HCT116 (cell line): Measurements from ENCODE around the gene XPNPEP1. TPM values are rescaled to one million over a fixed set of nuclear protein-coding genes. Genes with fewer than 3 reads are reported as not detected.

Source experiments
- ATAC-seq: fragments of 200-7000 bp; cut with Tn5 transposase; 2 replicates; pipeline ENCODE4 v1.9.1; 2020; ENCODE audit warnings: mild to moderate bottlenecking, moderate library complexity
- BruUV-seq: library from RNA; stranded (reverse); fragments of 400-500 nt; replicated peaks from 2 replicates; lab custom pipeline; 2021; lab: Mats Ljungman, UMichigan
- CTCF ChIA-PET: fragments of 300-600 bp; sonication (Branson Sonifier 250); formaldehyde crosslinking; loops from one replicate; lab custom pipeline; 2021; ENCODE audit warnings: antibody characterized with exemption; lab: Charles Lee
- POLR2A ChIA-PET: fragments of 300-600, 350-600 bp; sonication (Branson Sonifier 250); formaldehyde crosslinking; loops from one replicate; lab custom pipeline; 2021; ENCODE audit warnings: antibody characterized with exemption; lab: Charles Lee
- RAD21 ChIA-PET, 2 experiments: fragments of 300-600 bp; sonication (Branson Sonifier 250); formaldehyde crosslinking; loops; one replicate each; lab custom pipeline; 2023; ENCODE audit warnings: low total read pairs in 2 of 2; ENCODE audit not compliant: uncharacterized antibody in 2 of 2, unreplicated experiment in 2 of 2, low non-redundant PET in 1 of 2; lab: Charles Lee
- DNase-seq: peaks from one replicate; pipeline ENCODE4 v3.0.0-alpha.2; 2010; ENCODE audit warnings: low read depth, low spot score
- H2AFZ ChIP-seq: fragments of 200-600 bp; shearing (Covaris generic), sonication (generic); 2 replicates; pipeline ENCODE4 v1.6.1; 2017; ENCODE audit warnings: low read depth, mixed run types, mixed read lengths, antibody characterized with exemption, low read length; ENCODE audit not compliant: poor library complexity, severe bottlenecking
- H3K27ac ChIP-seq: 2 replicates; pipeline ENCODE4 v1.5.1; 2012; ENCODE audit warnings: low read depth, low read length
- H3K27me3 ChIP-seq: fragments of 200-600 bp; sonication (generic); 2 replicates; pipeline ENCODE4 v1.6.1; 2016; ENCODE audit warnings: mixed run types, low read length, mixed read lengths; ENCODE audit not compliant: insufficient read depth
- H3K36me3 ChIP-seq, 2 experiments: fragments of 200-500 bp in 1 of 2; fragments of 200-600 bp in 1 of 2; sonication (Bioruptor generic) in 1 of 2; sonication (generic) in 1 of 2; 2 replicates each; pipeline versions ENCODE4 v1.5.1 to v1.6.1; 2014 to 2016; ENCODE audit warnings: low read length in 2 of 2, inconsistent platforms in 1 of 2, mixed read lengths in 1 of 2, mixed run types in 1 of 2; ENCODE audit not compliant: insufficient read depth in 2 of 2, control insufficient read depth in 1 of 2
- H3K4me1 ChIP-seq, 2 experiments: fragments of 200-600 bp in 1 of 2; sonication (generic) in 1 of 2; 2 replicates each; pipeline versions ENCODE4 v1.5.1 to v1.6.1; 2012 to 2017; ENCODE audit warnings: low read length in 2 of 2, inconsistent platforms in 1 of 2, mild to moderate bottlenecking in 1 of 2, mixed read lengths in 1 of 2, mixed run types in 1 of 2, moderate library complexity in 1 of 2; ENCODE audit not compliant: insufficient read depth in 2 of 2, control insufficient read depth in 1 of 2
- H3K4me2 ChIP-seq: fragments of 200-600 bp; sonication (generic); 2 replicates; pipeline ENCODE4 v1.6.1; 2017; ENCODE audit warnings: mixed run types, low read length, mixed read lengths
- H3K4me3 ChIP-seq, 2 experiments: fragments of 200-600 bp in 1 of 2; sonication (generic) in 1 of 2; replicated peaks in 1 of 2; 2 replicates each; pipeline ENCODE4 v1.5.1; 2011 to 2016; ENCODE audit warnings: low read length in 2 of 2, control low read depth in 1 of 2, low read depth in 1 of 2, mild to moderate bottlenecking in 1 of 2, mixed read lengths in 1 of 2, mixed run types in 1 of 2
- H3K79me2 ChIP-seq: fragments of 200-600 bp; sonication (generic); 2 replicates; pipeline ENCODE4 v1.6.1; 2017; ENCODE audit warnings: mild to moderate bottlenecking, mixed run types, low read length, moderate library complexity, mixed read lengths; ENCODE audit not compliant: insufficient read depth
- H3K9ac ChIP-seq: fragments of 200-600 bp; sonication (generic); 2 replicates; pipeline ENCODE4 v1.6.1; 2016; ENCODE audit warnings: low read length, mixed read lengths
- H3K9me2 ChIP-seq: fragments of 200-600 bp; sonication (generic), shearing (Covaris generic); 2 replicates; pipeline ENCODE4 v1.6.1; 2017; ENCODE audit warnings: mixed run types, mild to moderate bottlenecking, moderate library complexity; ENCODE audit not compliant: insufficient read depth
- H3K9me3 ChIP-seq, 2 experiments: fragments of 200-500 bp in 1 of 2; fragments of 200-600 bp in 1 of 2; sonication (Bioruptor generic) in 1 of 2; sonication (generic) in 1 of 2; 2 replicates each; pipeline ENCODE4 v1.6.1; 2014 to 2017; ENCODE audit warnings: low read length in 2 of 2, mixed read lengths in 2 of 2, inconsistent platforms in 1 of 2, low read depth in 1 of 2, mild to moderate bottlenecking in 1 of 2, mixed run types in 1 of 2, moderate library complexity in 1 of 2; ENCODE audit not compliant: control insufficient read depth in 1 of 2, insufficient read depth in 1 of 2
- H4K20me1 ChIP-seq: fragments of 200-600 bp; sonication (generic), shearing (Covaris generic); 2 replicates; pipeline ENCODE4 v1.6.1; 2017; ENCODE audit warnings: mixed run types, mild to moderate bottlenecking, moderate library complexity; ENCODE audit not compliant: insufficient read depth
- ATF3 ChIP-seq: IDR thresholded peaks from 2 replicates; pipeline ENCODE4 v1.6.1; 2012
- CBX3 ChIP-seq: IDR thresholded peaks from 2 replicates; pipeline ENCODE4 v1.6.1; 2012; ENCODE audit warnings: low read depth
- CEBPB ChIP-seq: IDR thresholded peaks from 2 replicates; pipeline ENCODE4 v1.6.1; 2012; ENCODE audit warnings: low read depth
- CTCF ChIP-seq, 3 experiments: fragments of 200-600 bp in 1 of 3; sonication (generic) in 1 of 3; IDR thresholded peaks in 2 of 3; conservative IDR thresholded peaks in 1 of 3; 2 replicates each; pipeline ENCODE4 v1.5.1; 2012 to 2017; ENCODE audit warnings: low read depth in 2 of 3, low read length in 2 of 3, antibody characterized with exemption in 1 of 3, borderline replicate concordance in 1 of 3, control low read depth in 1 of 3, mild to moderate bottlenecking in 1 of 3, mixed read lengths in 1 of 3, mixed run types in 1 of 3, moderate library complexity in 1 of 3; ENCODE audit not compliant: insufficient read depth in 1 of 3
- ELF1 ChIP-seq: IDR thresholded peaks from 2 replicates; pipeline ENCODE4 v1.6.1; 2012; ENCODE audit warnings: low read depth, borderline replicate concordance
- EZH2phosphoT487 ChIP-seq: fragments of 200-600 bp; IDR thresholded peaks from 2 replicates; pipeline ENCODE4 v1.6.1; 2018; ENCODE audit warnings: antibody characterized with exemption, borderline replicate concordance
- JUND ChIP-seq: IDR thresholded peaks from 2 replicates; pipeline ENCODE4 v1.6.1; 2012
- MAX ChIP-seq: IDR thresholded peaks from 2 replicates; pipeline ENCODE4 v1.6.1; 2012
- POLR2A ChIP-seq: IDR thresholded peaks from 2 replicates; pipeline ENCODE4 v1.7.0; 2011; ENCODE audit warnings: borderline replicate concordance; ENCODE audit not compliant: insufficient read depth, insufficient read length; ENCODE audit errors: extremely low read depth
- RAD21 ChIP-seq: IDR thresholded peaks from 2 replicates; pipeline ENCODE4 v1.6.1; 2012; ENCODE audit warnings: low read depth, mild to moderate bottlenecking
- YY1 ChIP-seq: IDR thresholded peaks from 2 replicates; pipeline ENCODE4 v1.6.1; 2011; ENCODE audit warnings: low read length, low read depth, moderate library complexity, mild to moderate bottlenecking; ENCODE audit not compliant: insufficient replicate concordance; ENCODE audit errors: extremely low read depth
- ZBTB33 ChIP-seq: IDR thresholded peaks from 2 replicates; pipeline ENCODE4 v1.6.1; 2011; ENCODE audit warnings: mild to moderate bottlenecking, low read length, moderate library complexity; ENCODE audit not compliant: insufficient replicate concordance; ENCODE audit errors: extremely low read depth
- ZFX ChIP-seq: fragments of 450-650 bp; IDR thresholded peaks from 2 replicates; pipeline ENCODE4 v1.6.1; 2017
- ZNF274 ChIP-seq: fragments of 200-500 bp; sonication (Bioruptor generic); IDR thresholded peaks from 2 replicates; pipeline ENCODE4 v1.6.1; 2014; ENCODE audit warnings: mild to moderate bottlenecking, low read depth, low read length, inconsistent platforms
- intact Hi-C: fragments of 100-400 bp; cut with micrococcal nuclease; formaldehyde crosslinking; loops from 2 replicates; pipeline ENCODE4 v1.10.0; 2022
- total RNA-seq: library from RNA; stranded (reverse); gene quantifications from one replicate; pipeline ENCODE4 v1.2.1, GENCODE V29; 2021; ENCODE audit not compliant: unreplicated experiment

The XPNPEP1 gene
- total RNA-seq, 1 experiment from 2014 or later: 87.3 TPM

GRCh38 chr10:109933984-109934565, 10.8 kb upstream of the XPNPEP1 start:
- BruUV-seq: no TSS peak
- ChIA-PET RAD21 (no interaction called here), CTCF (no interaction called here)
- no peak overlapping the region for H3K4me2 ChIP-seq
- no peak overlapping the region for H2AFZ ChIP-seq
- no peaks in the 10 kb centered on the region for H3K27me3 ChIP-seq
- no peaks in the 10 kb centered on the region for H3K9me2 ChIP-seq
- no peaks in the 10 kb centered on the region for H3K36me3 ChIP-seq
- no peak for TF ChIP-seq ZBTB33
- no peak for TF ChIP-seq CTCF (IDR thresholded peaks at IDR 0.05 in 2 of 3, conservative IDR thresholded peaks at IDR 0.05 in 1 of 3; ENCODE audit: borderline replicate concordance in 1 of 3, insufficient read depth in 1 of 3, low read depth in 2 of 3, low read length in 2 of 3)
- no peak for TF ChIP-seq YY1
- TF ChIP-seq RAD21: no peak
- no peak for TF ChIP-seq CBX3
- TF ChIP-seq ELF1: no peak
- no peak for TF ChIP-seq ZNF274
- no peak for TF ChIP-seq EZH2phosphoT487
- no peak for TF ChIP-seq ATF3
- TF ChIP-seq POLR2A: no peak
- no peak for TF ChIP-seq CEBPB
- no peak for TF ChIP-seq MAX
- no peak for TF ChIP-seq ZFX
- TF ChIP-seq JUND: no peak
- TF ChIP-seq, all 23 proteins: peak for 0
- no peak overlapping the region for H3K9ac ChIP-seq
- H3K9me3 ChIP-seq: no peaks in the 10 kb centered on the region
- H3K4me1 ChIP-seq: no peaks in the 10 kb centered on the region
- POLR2A ChIA-PET: no interaction called here
- intact Hi-C loops: no loop called here
- no peak overlapping the region for H3K27ac ChIP-seq
- no peaks in the 10 kb centered on the region for H3K79me2 ChIP-seq
- H4K20me1 ChIP-seq: no peaks in the 10 kb centered on the region
- no peak for DNase-seq
- ATAC-seq: no peak
- H3K4me3 ChIP-seq: no peak overlapping the region
